Smooth muscle cell (in vitro differentiated cells): ENCODE data around the gene KRT79. TPM values are rescaled to one million over a fixed set of nuclear protein-coding genes. Genes with fewer than 3 reads are reported as not detected.
A peak's percentile ranks its signal among the peaks of the same experiment; 100 is the strongest.

Experiments used
- DNase-seq: peaks from one replicate; lab custom pipeline; 2025; ENCODE audit not compliant: unreplicated experiment; lab: John Stamatoyannopoulos, UW
- H2AFZ ChIP-seq: fragments of 200-600 bp; sonication (generic); 2 replicates; pipeline ENCODE4 v1.6.0; 2016; ENCODE audit warnings: antibody characterized with exemption, low read depth, mild to moderate bottlenecking
- H3F3A ChIP-seq: fragments of 200-600 bp; sonication (generic); 2 replicates; pipeline ENCODE4 v1.6.0; 2017; ENCODE audit warnings: antibody characterized with exemption, low read depth
- H3K27ac ChIP-seq: fragments of 200-600 bp; sonication (generic); 2 replicates; pipeline ENCODE4 v1.5.1; 2016; ENCODE audit warnings: low read depth, mild to moderate bottlenecking
- H3K27me3 ChIP-seq: fragments of 200-600 bp; sonication (generic); 2 replicates; pipeline ENCODE4 v1.6.1; 2016; ENCODE audit warnings: low read depth, mild to moderate bottlenecking
- H3K36me3 ChIP-seq: fragments of 200-600 bp; sonication (generic); 2 replicates; pipeline ENCODE4 v1.5.1; 2016; ENCODE audit warnings: low read depth
- H3K4me1 ChIP-seq: fragments of 200-600 bp; sonication (generic); 2 replicates; pipeline ENCODE4 v1.5.1; 2016; ENCODE audit warnings: low read depth
- H3K4me2 ChIP-seq: fragments of 200-600 bp; sonication (generic); 2 replicates; pipeline ENCODE4 v1.6.0; 2016; ENCODE audit warnings: mild to moderate bottlenecking
- H3K4me3 ChIP-seq: fragments of 200-600 bp; sonication (generic); 2 replicates; pipeline ENCODE4 v1.5.1; 2016; ENCODE audit warnings: mild to moderate bottlenecking
- H3K79me2 ChIP-seq: fragments of 200-600 bp; sonication (generic); 2 replicates; pipeline ENCODE4 v1.6.0; 2016; ENCODE audit warnings: low read depth, mild to moderate bottlenecking
- H3K9ac ChIP-seq: fragments of 200-600 bp; sonication (generic); 2 replicates; pipeline ENCODE4 v1.6.0; 2016; ENCODE audit warnings: low read depth
- H3K9me3 ChIP-seq: fragments of 200-600 bp; sonication (generic); replicated peaks from 2 replicates; pipeline ENCODE4 v1.5.1; 2016; ENCODE audit warnings: low read depth
- H4K20me1 ChIP-seq: fragments of 200-600 bp; sonication (generic); 2 replicates; pipeline ENCODE4 v1.6.0; 2016; ENCODE audit warnings: low read depth
- WGBS: methylation state at CpG from one replicate; pipeline ENCODE4 v1.1.7; 2016; ENCODE audit warnings: low lambda C conversion rate; 5-methylcytosine and 5-hydroxymethylcytosine counted together
- polyA plus RNA-seq: library from polyadenylated mRNA; unstranded; fragments of >200 nt; fragmentation: Nextera tagmentation; extraction: Ambion mirVana; gene quantifications from 2 replicates; pipeline ENCODE4 v1.2.1, GENCODE V29; 2016
- total RNA-seq: library from RNA; depleted of rRNA; stranded (reverse); fragments of >200 nt; gene quantifications from 2 replicates; pipeline ENCODE4 v1.2.3, GENCODE V29; 2014
- TF ChIP-seq, protein P1 (sequence below): fragments of 200-600 bp; sonication (generic); IDR thresholded peaks from 2 replicates; pipeline ENCODE4 v1.5.1; 2017; ENCODE audit warnings: borderline replicate concordance, mild to moderate bottlenecking, antibody characterized with exemption; ENCODE audit not compliant: insufficient read depth, poor library complexity, severe bottlenecking

KRT79 gene
- total and polyA plus RNA-seq, 2 experiments from 2014 or later: 3.4 to 4.1 TPM

DNA sequence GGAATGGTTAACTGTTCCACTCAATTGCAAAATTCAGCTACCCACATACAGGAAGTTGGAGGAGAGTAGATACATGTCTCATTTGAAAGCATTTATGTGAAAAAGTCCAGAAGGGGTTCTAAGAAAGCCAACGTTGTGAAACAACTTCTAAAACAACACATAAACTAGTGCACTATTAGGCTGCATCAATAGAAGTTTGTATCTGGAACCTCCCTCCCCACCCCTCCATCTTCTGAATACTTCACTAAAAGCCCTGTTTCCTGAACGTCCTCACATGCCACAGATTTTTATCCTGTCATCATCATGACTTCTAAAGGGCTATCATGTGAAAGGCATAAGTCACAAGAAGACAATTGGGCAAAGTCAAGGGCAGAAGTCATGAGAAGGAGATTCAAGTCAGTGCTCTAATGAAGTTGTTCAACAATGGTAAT, 5.5 kb downstream of the KRT79 start:
- Histone ChIP-seq H3K79me2 (no peaks in the 10 kb centered on the region), H3K27me3 (no peaks in the 10 kb centered on the region), H3F3A (peaks cover 7% of the 10 kb centered on the region), H3K9ac (no peak overlapping the region), H3K4me1 (peaks cover 6% of the 10 kb centered on the region), H3K27ac (peak overlapping the region; percentile 76), H3K4me2 (peak overlapping the region; percentile 53), H2AFZ (no peak overlapping the region), H4K20me1 (no peaks in the 10 kb centered on the region), H3K9me3 (no peaks in the 10 kb centered on the region), H3K4me3 (no peak overlapping the region), H3K36me3 (no peaks in the 10 kb centered on the region)
- no peak for DNase-seq
- TF ChIP-seq, protein P1, sequence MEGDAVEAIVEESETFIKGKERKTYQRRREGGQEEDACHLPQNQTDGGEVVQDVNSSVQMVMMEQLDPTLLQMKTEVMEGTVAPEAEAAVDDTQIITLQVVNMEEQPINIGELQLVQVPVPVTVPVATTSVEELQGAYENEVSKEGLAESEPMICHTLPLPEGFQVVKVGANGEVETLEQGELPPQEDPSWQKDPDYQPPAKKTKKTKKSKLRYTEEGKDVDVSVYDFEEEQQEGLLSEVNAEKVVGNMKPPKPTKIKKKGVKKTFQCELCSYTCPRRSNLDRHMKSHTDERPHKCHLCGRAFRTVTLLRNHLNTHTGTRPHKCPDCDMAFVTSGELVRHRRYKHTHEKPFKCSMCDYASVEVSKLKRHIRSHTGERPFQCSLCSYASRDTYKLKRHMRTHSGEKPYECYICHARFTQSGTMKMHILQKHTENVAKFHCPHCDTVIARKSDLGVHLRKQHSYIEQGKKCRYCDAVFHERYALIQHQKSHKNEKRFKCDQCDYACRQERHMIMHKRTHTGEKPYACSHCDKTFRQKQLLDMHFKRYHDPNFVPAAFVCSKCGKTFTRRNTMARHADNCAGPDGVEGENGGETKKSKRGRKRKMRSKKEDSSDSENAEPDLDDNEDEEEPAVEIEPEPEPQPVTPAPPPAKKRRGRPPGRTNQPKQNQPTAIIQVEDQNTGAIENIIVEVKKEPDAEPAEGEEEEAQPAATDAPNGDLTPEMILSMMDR: no peak
- 17% methylated on average over 2 of the region's 2 CpGs for WGBS

DNA sequence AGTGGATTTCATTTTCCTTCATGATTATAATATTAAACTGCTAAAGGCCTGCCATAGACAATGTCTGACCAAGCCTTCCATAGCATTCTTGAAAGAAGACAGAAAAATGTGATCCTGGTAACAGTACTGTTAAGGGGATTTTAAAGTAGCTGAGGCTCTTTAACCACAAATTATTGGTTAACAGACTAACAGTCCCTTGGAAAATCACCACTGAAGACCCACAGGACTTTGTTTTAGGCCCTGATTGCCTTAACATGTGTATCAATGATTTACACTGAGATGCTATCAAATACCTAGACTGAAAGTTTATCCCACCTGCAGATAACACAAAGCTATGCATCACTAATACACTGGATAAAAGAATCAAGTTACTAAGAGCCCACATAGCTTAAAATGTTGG, 6.0 kb downstream of the KRT79 start:
- H3K36me3 ChIP-seq: no peaks in the 10 kb centered on the region
- no peak overlapping the region for H2AFZ ChIP-seq
- no peak for DNase-seq
- peak overlapping the region; percentile 53 for H3K4me2 ChIP-seq
- peaks cover 7% of the 10 kb centered on the region for H3F3A ChIP-seq
- H4K20me1 ChIP-seq: no peaks in the 10 kb centered on the region
- peak overlapping the region; percentile 76 for H3K27ac ChIP-seq
- no peak overlapping the region for H3K9ac ChIP-seq
- H3K4me3 ChIP-seq: no peak overlapping the region
- no peaks in the 10 kb centered on the region for H3K27me3 ChIP-seq
- TF ChIP-seq, protein P1: no peak
- H3K79me2 ChIP-seq: no peaks in the 10 kb centered on the region
- H3K9me3 ChIP-seq: no peaks in the 10 kb centered on the region
- H3K4me1 ChIP-seq: peaks cover 6% of the 10 kb centered on the region

DNA sequence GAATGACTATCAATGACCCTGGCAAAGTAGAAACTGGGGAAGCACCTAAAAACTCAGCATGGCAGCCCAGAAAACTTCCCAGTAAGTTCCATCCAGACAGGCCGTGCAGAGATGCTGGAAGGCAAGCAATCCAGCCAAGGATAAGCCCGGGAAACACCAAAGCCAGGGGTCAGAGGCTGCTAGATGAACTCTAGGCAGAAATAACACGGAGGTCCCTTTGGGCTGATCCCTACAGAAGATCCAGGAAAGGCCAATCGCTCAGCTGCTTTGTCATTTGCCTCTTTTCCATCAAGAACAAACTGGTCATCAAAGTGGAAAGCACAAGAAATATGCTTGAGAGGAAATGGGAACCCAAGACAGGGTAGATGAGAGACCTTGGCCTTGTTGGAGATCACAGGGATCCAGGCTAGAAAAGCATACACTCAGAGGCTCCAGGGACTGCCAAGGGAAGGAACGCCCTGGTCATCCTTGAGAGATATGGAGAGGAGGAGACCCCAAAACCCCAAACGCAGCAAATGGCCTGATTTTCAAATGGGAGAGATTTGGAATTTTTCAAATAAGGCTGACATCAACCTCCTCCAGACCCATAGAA, 6.5 kb downstream of the KRT79 start:
- Histone ChIP-seq H3K4me3 (no peak overlapping the region), H3K27me3 (no peaks in the 10 kb centered on the region), H3K27ac (peak overlapping the region; percentile 76), H3K36me3 (no peaks in the 10 kb centered on the region), H4K20me1 (no peaks in the 10 kb centered on the region), H3K9me3 (no peaks in the 10 kb centered on the region), H3K4me1 (peaks cover 6% of the 10 kb centered on the region), H2AFZ (no peak overlapping the region), H3K9ac (peak overlapping the region; percentile 8), H3K79me2 (no peaks in the 10 kb centered on the region), H3F3A (peaks cover 7% of the 10 kb centered on the region), H3K4me2 (peak overlapping the region; percentile 53)
- DNase-seq: no peak
- 89% methylated on average over 6 of the region's 6 CpGs for WGBS
- TF ChIP-seq, protein P1: no peak
